IPS-11a (cell line): ENCODE data around the gene MPST.

Experiments
- H3K4me3 ChIP-seq: one replicate; pipeline ENCODE4 v1.5.1; 2013; ENCODE audit warnings: low read depth, low read length, control low read depth

The MPST gene

DNA sequence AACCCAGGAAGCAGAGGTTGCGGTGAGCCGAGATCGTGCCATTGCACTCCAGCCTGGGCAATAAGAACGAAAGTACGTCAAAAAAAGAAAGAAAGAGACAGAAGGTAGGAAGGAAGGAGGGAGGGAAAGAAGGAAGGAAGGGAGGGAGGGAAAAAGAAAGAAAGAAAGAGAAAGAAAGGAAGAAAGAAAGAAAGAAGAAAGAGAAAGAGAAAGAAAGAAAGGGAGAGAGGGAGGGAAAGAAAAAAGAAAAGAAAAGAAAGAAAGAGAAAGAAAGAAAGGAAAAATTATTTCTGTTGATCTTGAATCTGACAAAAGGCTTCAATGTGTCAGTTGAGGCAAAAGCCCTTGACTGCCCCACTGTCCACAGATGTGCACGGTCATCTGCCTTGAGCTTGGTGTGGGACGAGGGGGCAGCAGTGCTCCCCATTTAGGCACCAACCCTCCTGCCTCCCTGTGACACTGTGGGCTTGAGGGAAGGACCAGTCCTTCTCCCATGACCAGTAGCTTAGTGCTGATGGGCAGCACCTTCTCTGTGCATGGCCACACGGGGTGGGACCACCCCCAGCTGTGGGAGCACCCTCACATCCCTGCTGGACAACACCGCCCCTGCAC is 56.4 kb downstream of the MPST start:
- no peak overlapping the region for H3K4me3 ChIP-seq

DNA sequence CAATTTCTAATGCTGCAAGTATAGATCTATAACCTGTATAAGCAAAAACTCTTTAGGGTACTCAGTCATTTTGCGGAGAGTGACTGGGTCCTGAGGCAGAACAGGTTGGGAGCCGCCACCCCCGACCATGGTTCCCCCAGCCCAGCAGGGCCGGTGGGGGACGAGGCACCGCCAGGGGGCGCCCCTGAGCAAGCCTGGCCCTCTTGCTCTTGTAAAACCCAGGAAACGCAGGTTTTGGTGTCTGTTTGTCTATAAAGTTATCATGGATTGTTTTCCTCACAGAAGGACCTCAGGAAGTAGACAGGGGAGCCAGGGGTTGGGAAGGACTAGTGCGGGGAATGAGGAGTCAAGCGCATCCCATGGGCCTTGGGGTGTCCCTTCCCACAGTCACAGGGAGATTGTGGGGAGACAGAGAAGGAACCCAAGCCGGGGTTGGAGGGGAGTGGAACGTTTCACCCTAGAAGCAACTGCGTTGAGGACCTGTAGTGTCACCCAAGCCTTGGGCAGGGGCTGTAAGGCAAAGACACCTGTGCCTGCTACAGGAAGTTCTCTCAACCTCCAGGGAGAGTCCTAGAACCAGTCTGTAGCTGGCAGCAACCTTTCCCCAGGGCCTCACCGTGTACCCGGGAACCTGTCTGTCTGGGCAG is 58.4 kb downstream of the MPST start:
- no peak overlapping the region for H3K4me3 ChIP-seq

DNA sequence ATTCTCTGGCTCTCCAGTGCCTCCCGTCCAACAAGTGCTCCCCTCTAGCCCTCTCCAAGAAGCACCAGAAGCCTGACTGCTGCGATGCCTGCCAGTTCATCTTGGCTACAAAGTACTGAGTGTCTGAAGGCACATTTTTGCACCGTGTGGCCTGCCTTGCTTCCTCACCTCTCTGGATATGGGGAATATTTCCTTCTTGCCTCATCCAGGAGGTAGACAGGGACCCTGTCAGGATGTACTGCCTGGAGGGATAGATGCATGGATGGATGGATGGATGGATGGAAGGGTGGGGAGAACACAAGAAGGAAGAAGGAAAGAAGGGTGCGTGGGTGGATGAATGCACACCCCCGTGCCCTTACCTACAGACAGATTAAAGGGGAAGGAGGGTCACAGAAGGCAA is 59.6 kb downstream of the MPST start:
- H3K4me3 ChIP-seq = no peak overlapping the region
